Calu3 (cell line): ENCODE results near the gene LAGE3. TPM values are rescaled to one million over a fixed set of nuclear protein-coding genes. Genes with fewer than 3 reads are reported as not detected.

ENCODE experiments used
- BruUV-seq: library from RNA; stranded (reverse); fragments of 400-500 nt; replicated peaks from 2 replicates; lab custom pipeline; 2021; lab: Mats Ljungman, UMichigan
- CTCF ChIA-PET: fragments of 300-600 bp; sonication (Branson Sonifier 250); formaldehyde crosslinking; loops from one replicate; lab custom pipeline; 2022; ENCODE audit warnings: antibody characterized with exemption; lab: Charles Lee
- DNase-seq: peaks from one replicate; pipeline ENCODE4 v3.0.0; 2022
- H3K27ac Mint-ChIP-seq: one replicate; pipeline ENCODE4 v1.8.0; 2022; ENCODE audit warnings: mixed read lengths; ENCODE audit not compliant: unreplicated experiment
- H3K27me3 Mint-ChIP-seq: one replicate; pipeline ENCODE4 v1.8.0; 2022; ENCODE audit warnings: mixed read lengths; ENCODE audit not compliant: unreplicated experiment
- H3K36me3 Mint-ChIP-seq: one replicate; pipeline ENCODE4 v1.8.0; 2022; ENCODE audit warnings: mild to moderate bottlenecking, moderate library complexity, mixed read lengths; ENCODE audit not compliant: insufficient read depth, unreplicated experiment
- H3K4me1 Mint-ChIP-seq: one replicate; pipeline ENCODE4 v1.8.0; 2022; ENCODE audit warnings: mild to moderate bottlenecking, low read depth, mixed read lengths; ENCODE audit not compliant: unreplicated experiment
- H3K4me3 Mint-ChIP-seq: one replicate; pipeline ENCODE4 v1.8.0; 2022; ENCODE audit warnings: mild to moderate bottlenecking, low read depth, moderate library complexity, mixed read lengths; ENCODE audit not compliant: unreplicated experiment
- H3K9me3 Mint-ChIP-seq: one replicate; pipeline ENCODE4 v1.8.0; 2022; ENCODE audit warnings: low read depth, mixed read lengths; ENCODE audit not compliant: unreplicated experiment
- intact Hi-C: fragments of 100-400 bp; cut with micrococcal nuclease; formaldehyde crosslinking; loops from one replicate; pipeline ENCODE4 v1.10.0; 2022; ENCODE audit not compliant: unreplicated experiment
- total RNA-seq: library from RNA; stranded (reverse); gene quantifications from 2 replicates; pipeline ENCODE4 v1.2.3, GENCODE V29; 2022
- TF ChIP-seq, protein P1 (sequence below): fragments of 200-600 bp; IDR thresholded peaks from one replicate; pipeline ENCODE4 v1.8.0; 2022; ENCODE audit warnings: antibody characterized with exemption; ENCODE audit not compliant: unreplicated experiment

The LAGE3 gene
- total RNA-seq, 1 experiment from 2014 or later = 25.5 TPM

GRCh38 chrX:154432210-154432609 lies 46.9 kb downstream of the LAGE3 start:
- H3K4me1 Mint-ChIP-seq = peaks cover 20% of the 10 kb centered on the region
- no peak overlapping the region for H3K4me3 Mint-ChIP-seq
- intact Hi-C loops = no loop called here
- DNase-seq = no peak
- TF ChIP-seq, protein P1, sequence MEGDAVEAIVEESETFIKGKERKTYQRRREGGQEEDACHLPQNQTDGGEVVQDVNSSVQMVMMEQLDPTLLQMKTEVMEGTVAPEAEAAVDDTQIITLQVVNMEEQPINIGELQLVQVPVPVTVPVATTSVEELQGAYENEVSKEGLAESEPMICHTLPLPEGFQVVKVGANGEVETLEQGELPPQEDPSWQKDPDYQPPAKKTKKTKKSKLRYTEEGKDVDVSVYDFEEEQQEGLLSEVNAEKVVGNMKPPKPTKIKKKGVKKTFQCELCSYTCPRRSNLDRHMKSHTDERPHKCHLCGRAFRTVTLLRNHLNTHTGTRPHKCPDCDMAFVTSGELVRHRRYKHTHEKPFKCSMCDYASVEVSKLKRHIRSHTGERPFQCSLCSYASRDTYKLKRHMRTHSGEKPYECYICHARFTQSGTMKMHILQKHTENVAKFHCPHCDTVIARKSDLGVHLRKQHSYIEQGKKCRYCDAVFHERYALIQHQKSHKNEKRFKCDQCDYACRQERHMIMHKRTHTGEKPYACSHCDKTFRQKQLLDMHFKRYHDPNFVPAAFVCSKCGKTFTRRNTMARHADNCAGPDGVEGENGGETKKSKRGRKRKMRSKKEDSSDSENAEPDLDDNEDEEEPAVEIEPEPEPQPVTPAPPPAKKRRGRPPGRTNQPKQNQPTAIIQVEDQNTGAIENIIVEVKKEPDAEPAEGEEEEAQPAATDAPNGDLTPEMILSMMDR = no peak
- H3K36me3 Mint-ChIP-seq = peaks cover 55% of the 10 kb centered on the region
- H3K27me3 Mint-ChIP-seq = no peaks in the 10 kb centered on the region
- no peaks in the 10 kb centered on the region for H3K9me3 Mint-ChIP-seq
- no TSS peak for BruUV-seq
- CTCF ChIA-PET = interaction anchor here (0.6 kb wide), 1 partner anchor 346 kb away, joined by 3 read pairs; no protein-coding TSS in a partner anchor
- no peak overlapping the region for H3K27ac Mint-ChIP-seq

- CTCF ChIA-PET = no interaction called here
- no peak for DNase-seq
- Mint-ChIP-seq H3K27me3 (no peaks in the 10 kb centered on the region), H3K27ac (no peak overlapping the region), H3K4me1 (peaks cover 24% of the 10 kb centered on the region), H3K9me3 (no peaks in the 10 kb centered on the region), H3K4me3 (no peak overlapping the region), H3K36me3 (peaks cover 50% of the 10 kb centered on the region)
- intact Hi-C loops = no loop called here
- TF ChIP-seq, protein P1 = no peak
- no TSS peak for BruUV-seq
These were observed 47.7 kb downstream of the LAGE3 start for GRCh38 chrX:154431341-154431740.

DNA sequence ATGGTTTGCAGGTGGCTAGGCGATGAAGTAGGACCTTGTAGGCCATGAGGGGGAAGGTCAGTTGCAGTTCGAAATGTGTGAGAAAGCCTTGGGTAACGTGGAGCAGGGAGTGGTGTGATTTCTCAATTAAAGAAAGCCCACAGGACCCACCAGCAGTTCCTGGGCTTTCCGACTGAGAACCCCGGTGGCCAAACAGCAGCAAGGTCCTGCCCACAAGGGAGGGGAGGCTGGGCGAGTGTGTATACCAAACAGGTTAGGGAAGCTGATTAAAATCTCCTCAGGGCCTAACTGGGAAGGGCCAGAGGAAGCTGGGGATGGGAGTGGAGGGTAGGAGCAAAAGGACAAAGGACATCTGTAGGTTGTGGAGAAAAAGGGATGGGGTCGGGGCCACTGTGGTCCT lies 48.2 kb downstream of the LAGE3 start:
- Mint-ChIP-seq H3K27ac (no peak overlapping the region), H3K36me3 (peaks cover 46% of the 10 kb centered on the region), H3K4me3 (no peak overlapping the region), H3K4me1 (peaks cover 24% of the 10 kb centered on the region), H3K27me3 (no peaks in the 10 kb centered on the region), H3K9me3 (no peaks in the 10 kb centered on the region)
- CTCF ChIA-PET = no interaction called here
- no peak for DNase-seq
- intact Hi-C loops = no loop called here
- TF ChIP-seq, protein P1 = no peak
- BruUV-seq = no TSS peak

DNA sequence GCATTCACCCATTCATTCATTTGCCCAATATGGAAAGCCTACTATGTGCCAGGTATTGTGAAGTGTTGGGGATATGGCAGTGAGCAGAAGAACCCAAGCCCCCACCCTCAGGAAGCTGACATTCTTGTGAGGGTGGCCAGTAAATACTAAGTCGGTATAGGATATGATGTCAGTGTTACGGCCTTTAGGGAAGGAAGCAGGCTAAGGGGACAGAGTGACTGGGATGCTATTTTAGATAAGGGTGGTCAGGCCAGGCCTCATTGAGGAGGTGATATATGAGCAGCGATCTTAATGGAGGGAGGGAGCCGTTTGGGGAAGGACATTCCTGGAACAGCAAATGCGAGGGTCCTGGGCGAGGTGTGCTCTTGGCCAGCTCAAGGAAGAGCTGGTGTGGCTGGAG lies 48.6 kb downstream of the LAGE3 start:
- intact Hi-C loops = no loop called here
- CTCF ChIA-PET = no interaction called here
- Mint-ChIP-seq H3K27ac (no peak overlapping the region), H3K27me3 (no peaks in the 10 kb centered on the region), H3K9me3 (no peaks in the 10 kb centered on the region), H3K4me1 (peaks cover 24% of the 10 kb centered on the region), H3K4me3 (no peak overlapping the region), H3K36me3 (peaks cover 45% of the 10 kb centered on the region)
- no peak for DNase-seq
- TF ChIP-seq, protein P1 = no peak
- no TSS peak for BruUV-seq
